ENCODE results near the gene B4GALNT2.

The B4GALNT2 gene

GRCh38 chr17:49121696-49122292 lies 10.8 kb upstream of the B4GALNT2 start:
- no peak overlapping the region for H3K9ac ChIP-seq (ENCODE audit: low read depth, low read length, poor library complexity, severe bottlenecking)
- no peaks in the 10 kb centered on the region for H3K36me3 ChIP-seq (ENCODE audit: insufficient read depth, low read length)
- no peaks in the 10 kb centered on the region for H3K9me3 ChIP-seq (ENCODE audit: insufficient read depth, low read depth, low read length)
- H3K27me3 ChIP-seq (ENCODE audit: insufficient read depth, low read length, poor library complexity, severe bottlenecking): no peaks in the 10 kb centered on the region
- H3K79me2 ChIP-seq (ENCODE audit: insufficient read depth, low read length): no peaks in the 10 kb centered on the region
- H3K9me2 ChIP-seq (replicated peaks; ENCODE audit: low read depth, low read length): no peaks in the 10 kb centered on the region
- H3K4me2 ChIP-seq (ENCODE audit: low read depth, low read length, poor library complexity, severe bottlenecking): no peak overlapping the region
- no peak overlapping the region for H3K4me3 ChIP-seq (ENCODE audit: low read length, poor library complexity, severe bottlenecking)
- H4K20me1 ChIP-seq (ENCODE audit: insufficient read depth, low read length, poor library complexity, severe bottlenecking): no peaks in the 10 kb centered on the region
- peaks cover 4% of the 10 kb centered on the region for H3K4me1 ChIP-seq (ENCODE audit: insufficient read depth, low read length, poor library complexity, severe bottlenecking)
- no peaks in the 10 kb centered on the region for H3F3A ChIP-seq (ENCODE audit: low read depth)
- TF ChIP-seq, protein P1, sequence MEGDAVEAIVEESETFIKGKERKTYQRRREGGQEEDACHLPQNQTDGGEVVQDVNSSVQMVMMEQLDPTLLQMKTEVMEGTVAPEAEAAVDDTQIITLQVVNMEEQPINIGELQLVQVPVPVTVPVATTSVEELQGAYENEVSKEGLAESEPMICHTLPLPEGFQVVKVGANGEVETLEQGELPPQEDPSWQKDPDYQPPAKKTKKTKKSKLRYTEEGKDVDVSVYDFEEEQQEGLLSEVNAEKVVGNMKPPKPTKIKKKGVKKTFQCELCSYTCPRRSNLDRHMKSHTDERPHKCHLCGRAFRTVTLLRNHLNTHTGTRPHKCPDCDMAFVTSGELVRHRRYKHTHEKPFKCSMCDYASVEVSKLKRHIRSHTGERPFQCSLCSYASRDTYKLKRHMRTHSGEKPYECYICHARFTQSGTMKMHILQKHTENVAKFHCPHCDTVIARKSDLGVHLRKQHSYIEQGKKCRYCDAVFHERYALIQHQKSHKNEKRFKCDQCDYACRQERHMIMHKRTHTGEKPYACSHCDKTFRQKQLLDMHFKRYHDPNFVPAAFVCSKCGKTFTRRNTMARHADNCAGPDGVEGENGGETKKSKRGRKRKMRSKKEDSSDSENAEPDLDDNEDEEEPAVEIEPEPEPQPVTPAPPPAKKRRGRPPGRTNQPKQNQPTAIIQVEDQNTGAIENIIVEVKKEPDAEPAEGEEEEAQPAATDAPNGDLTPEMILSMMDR (conservative IDR thresholded peaks at IDR 0.05; ENCODE audit: low read length): no peak
- no peak for TF ChIP-seq EZH2phosphoT487 (IDR thresholded peaks at IDR 0.05; ENCODE audit: borderline replicate concordance)
- H2AFZ ChIP-seq (ENCODE audit: low read length): no peak overlapping the region

DNA sequence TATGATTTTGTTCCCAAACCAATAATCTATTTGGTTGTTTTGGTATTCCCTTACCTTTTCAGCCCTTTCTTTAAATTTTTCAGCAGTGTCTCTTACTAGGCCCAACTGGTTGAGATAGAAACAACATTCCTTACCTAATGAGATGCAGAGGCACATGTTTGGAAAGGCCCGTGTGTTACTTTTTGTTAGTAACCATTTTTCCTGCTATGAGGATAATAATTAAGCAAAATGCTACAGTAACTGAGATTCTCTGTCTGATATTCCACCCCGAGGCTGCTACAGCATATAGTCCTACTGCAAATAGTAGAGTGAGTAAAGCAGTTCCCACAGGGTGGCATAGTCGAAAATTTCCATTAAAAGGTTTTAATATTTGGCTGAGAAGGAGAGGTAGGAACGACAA lies 10.0 kb upstream of the B4GALNT2 start:
- TF ChIP-seq, protein P1 (conservative IDR thresholded peaks at IDR 0.05; ENCODE audit: low read length): no peak
- TF ChIP-seq EZH2phosphoT487 (IDR thresholded peaks at IDR 0.05; ENCODE audit: borderline replicate concordance): no peak
- no peak overlapping the region for H2AFZ ChIP-seq (ENCODE audit: low read length)
- H3K79me2 ChIP-seq (ENCODE audit: insufficient read depth, low read length): no peaks in the 10 kb centered on the region
- peaks cover 2% of the 10 kb centered on the region for H3K4me1 ChIP-seq (ENCODE audit: insufficient read depth, low read length, poor library complexity, severe bottlenecking)
- H3K9me2 ChIP-seq (replicated peaks; ENCODE audit: low read depth, low read length): no peaks in the 10 kb centered on the region
- no peaks in the 10 kb centered on the region for H3F3A ChIP-seq (ENCODE audit: low read depth)
- no peaks in the 10 kb centered on the region for H4K20me1 ChIP-seq (ENCODE audit: insufficient read depth, low read length, poor library complexity, severe bottlenecking)
- H3K4me2 ChIP-seq (ENCODE audit: low read depth, low read length, poor library complexity, severe bottlenecking): no peak overlapping the region
- H3K36me3 ChIP-seq (ENCODE audit: insufficient read depth, low read length): no peaks in the 10 kb centered on the region
- H3K9me3 ChIP-seq (ENCODE audit: insufficient read depth, low read depth, low read length): no peaks in the 10 kb centered on the region
- no peak overlapping the region for H3K4me3 ChIP-seq (ENCODE audit: low read length, poor library complexity, severe bottlenecking)
- H3K27me3 ChIP-seq (ENCODE audit: insufficient read depth, low read length, poor library complexity, severe bottlenecking): no peaks in the 10 kb centered on the region
- H3K9ac ChIP-seq (ENCODE audit: low read depth, low read length, poor library complexity, severe bottlenecking): no peak overlapping the region

- no peak for TF ChIP-seq EZH2phosphoT487 (IDR thresholded peaks at IDR 0.05; ENCODE audit: borderline replicate concordance)
- TF ChIP-seq, protein P1 (conservative IDR thresholded peaks at IDR 0.05; ENCODE audit: low read length): no peak
- H4K20me1 ChIP-seq (ENCODE audit: insufficient read depth, low read length, poor library complexity, severe bottlenecking): no peaks in the 10 kb centered on the region
Observed at GRCh38 chr17:49123061-49123460, 9.5 kb upstream of the B4GALNT2 start.

More at GRCh38 chr17:49123061-49123460, 9.5 kb upstream of the B4GALNT2 start:
- no peaks in the 10 kb centered on the region for H3K9me2 ChIP-seq (replicated peaks; ENCODE audit: low read depth, low read length)
- H3K27me3 ChIP-seq (ENCODE audit: insufficient read depth, low read length, poor library complexity, severe bottlenecking): no peaks in the 10 kb centered on the region
- H3F3A ChIP-seq (ENCODE audit: low read depth): no peaks in the 10 kb centered on the region
- H3K4me3 ChIP-seq (ENCODE audit: low read length, poor library complexity, severe bottlenecking): no peak overlapping the region
- no peaks in the 10 kb centered on the region for H3K4me1 ChIP-seq (ENCODE audit: insufficient read depth, low read length, poor library complexity, severe bottlenecking)
- H3K9me3 ChIP-seq (ENCODE audit: insufficient read depth, low read depth, low read length): no peaks in the 10 kb centered on the region
- no peak overlapping the region for H2AFZ ChIP-seq (ENCODE audit: low read length)
- H3K9ac ChIP-seq (ENCODE audit: low read depth, low read length, poor library complexity, severe bottlenecking): no peak overlapping the region
- no peaks in the 10 kb centered on the region for H3K79me2 ChIP-seq (ENCODE audit: insufficient read depth, low read length)
- H3K36me3 ChIP-seq (ENCODE audit: insufficient read depth, low read length): no peaks in the 10 kb centered on the region
- H3K4me2 ChIP-seq (ENCODE audit: low read depth, low read length, poor library complexity, severe bottlenecking): no peak overlapping the region
